Measurements from ENCODE around the gene SPINK8. TPM values are rescaled to one million over a fixed set of nuclear protein-coding genes. Genes with fewer than 3 reads are reported as not detected.

The SPINK8 gene
- total RNA-seq, 2 experiments from 2014 or later = not detected

- no peaks in the 10 kb centered on the region for H3K27me3 Mint-ChIP-seq
- H3K4me1 Mint-ChIP-seq = peaks cover 2% of the 10 kb centered on the region
- ChIA-PET POLR2A (interaction anchor here (0.6 kb wide), 1 partner anchor 206 kb away, joined by 3 read pairs; no protein-coding TSS in a partner anchor), CTCF (interaction anchor here (1.2 to 1.7 kb wide), 3 partner anchors 23 to 149 kb away, joined by 4 to 5 read pairs (median 5); no protein-coding TSS in a partner anchor)
- H3K9me3 Mint-ChIP-seq = peaks cover under 1% of the 10 kb centered on the region
- no peak overlapping the region for H3K27ac Mint-ChIP-seq
- no peak for DNase-seq
- no peak overlapping the region for H3K4me3 Mint-ChIP-seq
- H3K36me3 Mint-ChIP-seq (ENCODE audit: low read depth) = peaks cover 18% of the 10 kb centered on the region
Observed at GRCh38 chr3:48287034-48287433, 46.4 kb downstream of the SPINK8 start.

DNA sequence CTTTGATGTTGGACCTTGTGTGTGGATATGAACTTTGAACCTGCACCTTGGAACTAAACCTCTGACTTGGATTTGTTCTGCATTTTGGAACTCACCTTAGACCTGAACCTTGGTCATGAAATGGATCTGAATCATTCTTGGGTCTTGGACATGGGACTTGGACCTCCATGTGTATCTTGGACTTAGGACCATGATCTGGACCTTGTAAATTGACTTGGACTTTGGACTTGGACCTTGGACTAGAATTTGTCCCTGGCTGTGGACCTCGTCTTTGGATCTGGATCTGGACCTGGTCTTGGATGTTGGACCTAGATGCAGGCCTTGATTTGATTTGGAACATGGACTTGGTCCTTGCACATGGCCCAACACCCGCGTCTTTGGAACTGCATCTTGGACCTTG lies 47.2 kb downstream of the SPINK8 start:
- POLR2A ChIA-PET = no interaction called here
- CTCF ChIA-PET = interaction anchor here (0.9 kb wide), 1 partner anchor 150 kb away, joined by 3 read pairs; no protein-coding TSS in a partner anchor
- no peak for DNase-seq
- H3K27ac Mint-ChIP-seq = no peak overlapping the region
- no peaks in the 10 kb centered on the region for H3K9me3 Mint-ChIP-seq
- H3K4me1 Mint-ChIP-seq = peaks cover 3% of the 10 kb centered on the region
- no peaks in the 10 kb centered on the region for H3K27me3 Mint-ChIP-seq
- no peak overlapping the region for H3K4me3 Mint-ChIP-seq
- peaks cover 16% of the 10 kb centered on the region for H3K36me3 Mint-ChIP-seq (ENCODE audit: low read depth)

DNA sequence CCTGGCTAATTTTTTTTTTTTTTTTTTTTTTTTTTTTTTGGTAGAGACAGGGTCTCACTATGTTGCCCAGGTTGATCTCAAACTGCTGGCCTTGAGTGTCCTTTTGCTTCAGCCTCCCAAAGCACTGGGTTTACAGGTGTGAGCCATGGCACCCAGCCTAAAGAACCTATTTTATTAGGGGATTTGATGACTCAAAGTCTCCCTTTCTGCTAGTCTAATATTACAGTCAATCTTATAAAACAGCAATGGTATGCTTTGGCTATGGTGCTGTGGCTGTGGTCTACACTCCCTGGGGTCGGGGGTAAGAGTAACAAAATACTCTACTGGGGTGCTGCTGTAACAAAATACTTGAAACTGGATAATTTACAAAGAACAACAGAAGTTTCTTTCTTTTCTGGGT lies 47.8 kb downstream of the SPINK8 start:
- DNase-seq = no peak
- peaks cover 16% of the 10 kb centered on the region for H3K36me3 Mint-ChIP-seq (ENCODE audit: low read depth)
- no peak overlapping the region for H3K27ac Mint-ChIP-seq
- ChIA-PET CTCF (interaction anchor here (0.6 to 0.9 kb wide), 2 partner anchors 151 to 291 kb away, joined by 3 read pairs; no protein-coding TSS in a partner anchor), POLR2A (no interaction called here)
- peaks cover 3% of the 10 kb centered on the region for H3K4me1 Mint-ChIP-seq
- H3K27me3 Mint-ChIP-seq = no peaks in the 10 kb centered on the region
- H3K9me3 Mint-ChIP-seq = no peaks in the 10 kb centered on the region
- no peak overlapping the region for H3K4me3 Mint-ChIP-seq

GRCh38 chr3:48285132-48285531 lies 48.3 kb downstream of the SPINK8 start:
- CTCF ChIA-PET = interaction anchor here (0.6 to 0.9 kb wide), 2 partner anchors 151 to 291 kb away, joined by 3 read pairs; no protein-coding TSS in a partner anchor
- H3K4me3 Mint-ChIP-seq = no peak overlapping the region
- no peaks in the 10 kb centered on the region for H3K9me3 Mint-ChIP-seq
- H3K4me1 Mint-ChIP-seq = peaks cover 3% of the 10 kb centered on the region
- H3K27ac Mint-ChIP-seq = no peak overlapping the region
- POLR2A ChIA-PET = no interaction called here
- H3K27me3 Mint-ChIP-seq = no peaks in the 10 kb centered on the region
- no peak for DNase-seq
- peaks cover 16% of the 10 kb centered on the region for H3K36me3 Mint-ChIP-seq (ENCODE audit: low read depth)

GRCh38 chr3:48280881-48281280 lies 52.6 kb downstream of the SPINK8 start:
- Mint-ChIP-seq H3K4me1 (peaks cover 2% of the 10 kb centered on the region), H3K27ac (no peak overlapping the region), H3K27me3 (no peaks in the 10 kb centered on the region), H3K36me3 (ENCODE audit: low read depth) (no peaks in the 10 kb centered on the region), H3K9me3 (no peaks in the 10 kb centered on the region), H3K4me3 (no peak overlapping the region)
- ChIA-PET CTCF (interaction anchor here (1.1 to 1.6 kb wide), 3 partner anchors 9 to 155 kb away, joined by 3 to 6 read pairs (median 4); no protein-coding TSS in a partner anchor), POLR2A (no interaction called here)
- DNase-seq = no peak

DNA sequence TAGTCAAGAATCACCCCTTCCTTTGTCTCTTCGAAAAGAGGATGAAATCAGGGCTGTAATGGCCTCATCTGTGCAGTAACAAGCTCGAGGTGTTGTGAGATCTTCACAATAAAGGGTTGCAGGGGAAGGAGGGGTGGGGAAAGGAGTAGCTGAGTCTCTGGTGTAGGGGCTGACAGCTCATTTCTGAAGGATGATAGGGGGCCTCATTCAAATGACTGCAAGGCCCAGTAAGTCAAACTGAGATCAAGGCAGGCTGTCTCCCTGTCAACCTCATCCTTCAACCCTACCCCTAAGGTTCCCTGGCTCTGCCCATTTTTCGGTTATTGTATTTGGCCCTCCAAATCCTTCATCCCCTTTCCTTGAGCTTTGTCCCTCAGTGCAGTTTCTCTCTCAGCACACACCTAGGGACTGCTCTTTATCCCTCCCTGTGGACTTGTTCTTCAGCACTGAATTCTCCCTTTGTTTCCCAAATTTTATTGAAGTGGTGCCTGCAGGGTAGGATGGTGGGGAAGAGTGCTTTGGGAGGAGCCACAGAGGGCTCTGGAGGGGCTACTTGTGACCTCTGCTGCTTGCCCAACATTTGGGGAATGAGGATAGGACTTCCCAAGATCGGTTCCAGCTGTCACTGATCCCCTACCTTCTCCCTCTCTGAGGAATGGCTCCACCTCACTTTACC lies 54.4 kb downstream of the SPINK8 start:
- no peak overlapping the region for H3K27ac Mint-ChIP-seq
- ChIA-PET POLR2A (no interaction called here), CTCF (interaction anchor here (0.5 to 3.4 kb wide), 3 partner anchors 12 to 662 kb away, joined by 3 to 23 read pairs (median 4); no protein-coding TSS in a partner anchor)
- H3K9me3 Mint-ChIP-seq = no peaks in the 10 kb centered on the region
- H3K27me3 Mint-ChIP-seq = no peaks in the 10 kb centered on the region
- no peaks in the 10 kb centered on the region for H3K36me3 Mint-ChIP-seq (ENCODE audit: low read depth)
- no peak for DNase-seq
- H3K4me1 Mint-ChIP-seq = peaks cover 2% of the 10 kb centered on the region
- H3K4me3 Mint-ChIP-seq = no peak overlapping the region

GRCh38 chr3:48276911-48277641 lies 56.4 kb downstream of the SPINK8 start:
- Mint-ChIP-seq H3K4me3 (no peak overlapping the region), H3K27me3 (no peaks in the 10 kb centered on the region), H3K36me3 (ENCODE audit: low read depth) (no peaks in the 10 kb centered on the region), H3K27ac (no peak overlapping the region), H3K9me3 (no peaks in the 10 kb centered on the region), H3K4me1 (peaks cover 4% of the 10 kb centered on the region)
- ChIA-PET POLR2A (no interaction called here), CTCF (interaction anchor here (0.8 to 3.4 kb wide), 3 partner anchors 8 to 159 kb away, joined by 4 to 23 read pairs (median 9); no protein-coding TSS in a partner anchor)
- DNase-seq = no peak

DNA sequence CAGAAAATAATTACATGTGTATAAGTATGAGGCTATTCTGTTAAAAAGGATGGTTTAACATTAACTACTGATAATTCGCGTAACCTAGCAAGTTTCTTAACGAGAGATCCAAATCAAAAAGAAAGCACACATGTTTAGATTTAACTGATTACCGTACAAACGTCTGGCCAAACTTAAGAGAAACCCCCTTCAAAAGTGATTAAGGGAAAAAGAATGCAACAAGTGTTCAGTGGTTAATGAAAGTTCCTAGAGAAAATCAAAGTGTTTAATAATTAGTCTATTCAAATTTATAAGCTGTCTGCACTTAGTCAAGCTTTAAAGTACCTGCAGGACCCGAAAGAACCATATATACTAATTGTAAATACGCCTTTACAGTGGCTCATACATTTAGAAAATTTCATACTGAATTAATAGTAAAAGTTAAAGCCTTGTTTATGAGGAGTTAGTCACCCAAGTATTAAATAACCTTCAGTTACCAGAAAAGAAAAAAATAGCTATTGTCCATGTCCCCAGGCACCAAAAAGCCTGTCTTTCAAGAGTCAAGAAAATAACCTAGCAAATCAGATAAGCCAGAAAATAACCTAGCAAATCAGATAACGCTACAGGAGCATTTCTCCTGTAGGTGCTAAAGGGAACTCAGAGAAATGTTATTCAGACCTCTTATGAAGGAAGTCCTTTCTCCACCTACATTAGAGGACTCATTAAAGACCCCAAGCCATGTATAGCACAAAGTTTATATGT lies 58.0 kb downstream of the SPINK8 start:
- Mint-ChIP-seq H3K4me1 (peaks cover 2% of the 10 kb centered on the region), H3K27ac (no peak overlapping the region), H3K4me3 (no peak overlapping the region), H3K9me3 (no peaks in the 10 kb centered on the region), H3K36me3 (ENCODE audit: low read depth) (peaks cover 11% of the 10 kb centered on the region), H3K27me3 (no peaks in the 10 kb centered on the region)
- ChIA-PET CTCF (interaction anchor here (9.6 kb wide), 1 partner anchor 159 kb away, joined by 80 read pairs; no protein-coding TSS in a partner anchor), POLR2A (no interaction called here)
- no peak for DNase-seq

DNA sequence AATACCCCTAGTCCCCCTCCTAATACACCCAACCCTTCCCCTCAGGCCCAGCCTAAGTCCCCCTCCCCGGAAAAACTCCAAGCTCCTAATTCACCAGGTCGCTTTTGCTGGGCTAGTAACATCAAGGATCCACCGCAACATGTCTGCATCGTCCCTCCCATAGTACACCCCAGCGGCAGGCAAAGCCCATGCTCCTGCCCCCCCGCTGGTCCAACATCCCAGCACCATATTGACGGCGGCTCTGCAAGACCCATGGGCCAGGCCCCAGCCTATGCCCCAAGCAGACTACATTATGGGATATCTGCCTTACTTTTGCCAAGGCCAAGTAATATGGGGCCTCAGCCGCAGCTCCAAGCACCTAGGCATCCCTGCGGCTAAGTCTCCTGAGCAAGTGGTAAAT lies 59.0 kb downstream of the SPINK8 start:
- DNase-seq = no peak
- H3K9me3 Mint-ChIP-seq = no peaks in the 10 kb centered on the region
- no peak overlapping the region for H3K27ac Mint-ChIP-seq
- no peaks in the 10 kb centered on the region for H3K27me3 Mint-ChIP-seq
- POLR2A ChIA-PET = no interaction called here
- peaks cover 12% of the 10 kb centered on the region for H3K4me1 Mint-ChIP-seq
- H3K4me3 Mint-ChIP-seq = no peak overlapping the region
- peaks cover 18% of the 10 kb centered on the region for H3K36me3 Mint-ChIP-seq (ENCODE audit: low read depth)
- CTCF ChIA-PET = interaction anchor here (1.3 to 9.6 kb wide), 3 partner anchors 14 to 160 kb away, joined by 3 to 80 read pairs (median 14); no protein-coding TSS in a partner anchor

DNA sequence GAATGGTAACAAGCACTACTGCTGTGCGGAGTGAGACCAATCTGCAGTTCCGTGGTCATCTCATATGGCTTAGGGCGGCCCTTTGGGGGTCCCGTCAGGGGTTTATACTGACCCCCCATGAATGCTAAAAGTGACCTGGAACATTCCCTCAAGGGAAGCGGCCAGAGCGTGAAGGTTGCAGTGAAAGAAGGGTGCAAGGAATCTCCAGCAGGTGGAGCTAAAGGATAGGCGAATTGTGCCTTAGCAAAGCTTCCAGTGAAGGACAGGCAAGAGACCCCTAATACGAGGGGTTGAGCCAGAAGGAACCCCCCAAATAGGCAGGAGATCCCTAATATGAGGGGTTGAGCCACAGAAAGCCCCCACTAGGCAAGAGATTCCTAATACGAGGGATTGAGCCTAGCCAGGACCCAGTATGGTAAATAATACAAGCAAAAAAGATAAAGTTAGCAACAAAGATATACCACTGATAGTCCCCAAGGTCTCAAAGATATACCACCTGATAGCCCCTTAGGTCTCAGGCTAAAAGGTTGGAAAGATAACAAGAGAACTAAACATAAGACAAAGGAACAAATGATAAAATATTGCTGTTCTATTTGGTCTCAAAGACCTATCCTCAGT lies 59.8 kb downstream of the SPINK8 start:
- peak; percentile 67 for DNase-seq
- Mint-ChIP-seq H3K9me3 (no peaks in the 10 kb centered on the region), H3K4me3 (no peak overlapping the region), H3K27me3 (no peaks in the 10 kb centered on the region), H3K36me3 (ENCODE audit: low read depth) (peaks cover 20% of the 10 kb centered on the region), H3K4me1 (peaks cover 20% of the 10 kb centered on the region), H3K27ac (no peak overlapping the region)
- ChIA-PET POLR2A (no interaction called here), CTCF (interaction anchor here (0.6 to 9.6 kb wide), 9 partner anchors 11 to 161 kb away, joined by 3 to 80 read pairs (median 3); partner anchors contain the start of gene NME6)

DNA sequence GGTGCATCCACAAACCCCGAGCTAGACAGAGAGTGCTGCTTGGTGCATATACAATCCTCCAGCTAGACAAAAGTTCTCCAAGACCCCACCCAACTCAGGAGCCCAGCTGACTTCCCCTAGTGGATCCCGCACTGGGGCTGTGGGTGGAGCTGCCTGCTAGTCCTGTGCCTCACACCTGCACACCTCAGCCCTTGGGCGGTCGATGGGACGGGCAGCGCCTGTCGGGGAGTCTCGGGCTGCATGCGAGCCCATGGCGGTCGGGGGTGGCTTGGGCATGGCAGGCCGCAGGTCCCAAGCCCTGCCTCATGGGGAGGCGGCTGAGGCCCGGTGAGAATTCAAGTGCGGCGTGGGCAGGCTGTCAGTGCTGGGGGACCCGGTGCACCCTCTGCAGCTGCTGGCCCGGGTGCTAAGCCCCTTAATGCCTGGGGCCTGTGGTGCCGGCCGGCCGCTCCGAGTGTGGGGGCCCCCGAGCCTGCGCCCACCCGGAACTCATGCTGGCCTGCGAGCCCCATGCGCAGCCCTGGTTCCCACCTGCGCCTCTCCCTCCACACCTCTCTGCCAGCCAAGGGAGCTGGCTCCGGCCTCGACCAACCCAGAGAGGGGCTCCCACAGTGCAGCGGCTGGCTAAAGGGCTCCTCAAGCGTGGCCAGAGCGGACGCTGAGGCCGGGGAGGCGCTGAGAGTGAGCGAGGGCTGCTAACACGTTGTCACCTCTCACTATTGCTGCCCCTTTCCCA lies 61.5 kb downstream of the SPINK8 start:
- Mint-ChIP-seq H3K9me3 (no peaks in the 10 kb centered on the region), H3K4me1 (peaks cover 35% of the 10 kb centered on the region), H3K27me3 (no peaks in the 10 kb centered on the region), H3K27ac (no peak overlapping the region), H3K4me3 (no peak overlapping the region), H3K36me3 (ENCODE audit: low read depth) (peaks cover 26% of the 10 kb centered on the region)
- POLR2A ChIA-PET = interaction anchor here (0.5 kb wide), 1 partner anchor 1197 kb away, joined by 3 read pairs; no protein-coding TSS in a partner anchor
- CTCF ChIA-PET = interaction anchor here (1.9 to 9.6 kb wide), 5 partner anchors 9 to 364 kb away, joined by 4 to 80 read pairs (median 7); partner anchors contain the start of genes SLC26A6 and ZNF589
- no peak for DNase-seq
